K562 (cell line): ENCODE measurements around the gene HECW1. TPM values are rescaled to one million over a fixed set of nuclear protein-coding genes. Genes with fewer than 3 reads are reported as not detected.

Experiments
- ATAC-seq: fragments of 200-7000 bp; cut with Tn5 transposase; 3 replicates; pipeline ENCODE4 v1.9.1; 2020; ENCODE audit warnings: moderate library complexity
- BruUV-seq: library from RNA; stranded (reverse); fragments of 400-500 nt; replicated peaks from 2 replicates; lab custom pipeline; 2021; lab: Mats Ljungman, UMichigan
- CTCF ChIA-PET: fragments of 300-600 bp; formaldehyde crosslinking; extraction: SDS; loops from one replicate; lab custom pipeline; 2021; ENCODE audit warnings: low intra/inter-chr PET ratio; lab: Yijun Ruan, JAX
- POLR2A ChIA-PET: fragments of 300-600, 350-650 bp; sonication (Branson Sonifier 250); formaldehyde crosslinking; extraction: SDS; loops from one replicate; lab custom pipeline; 2021; ENCODE audit warnings: antibody characterized with exemption, inconsistent platforms; lab: Yijun Ruan, JAX
- DNase-seq, 4 experiments: peaks; one replicate each; pipeline versions ENCODE4 v3.0.0 to v3.0.0-alpha.2; 2011 to 2018; ENCODE audit warnings: low spot score in 3 of 4, mixed read lengths in 3 of 4; ENCODE audit errors: extremely low read depth in 1 of 4
- FAIRE-seq: peaks from 2 replicates; lab custom pipeline; 2011; peaks lifted over from hg19 to GRCh38; lab: Jason Lieb, UNC
- H2AFZ ChIP-seq: 2 replicates; pipeline ENCODE4 v1.6.0; 2011; ENCODE audit warnings: low read depth, low read length, control low read depth, inconsistent platforms
- H3K27ac ChIP-seq: fragments of 200-600 bp; 3 replicates; pipeline ENCODE4 v1.8.0; 2011; ENCODE audit warnings: low read depth, mild to moderate bottlenecking, control low read depth, inconsistent platforms, low read length, moderate library complexity, mixed read lengths; ENCODE audit errors: extremely low read depth
- H3K27me3 ChIP-seq, 2 experiments: fragments of 300-600 bp in 1 of 2; 2 replicates in 1 of 2; 3 replicates in 1 of 2; pipeline versions ENCODE4 v1.6.0 to v1.8.0; 2011; ENCODE audit warnings: inconsistent platforms in 2 of 2, low read length in 2 of 2, mild to moderate bottlenecking in 1 of 2, mixed read lengths in 1 of 2, moderate library complexity in 1 of 2; ENCODE audit not compliant: control insufficient read depth in 2 of 2, insufficient read depth in 2 of 2
- H3K36me3 ChIP-seq: fragments of 300-600 bp; 3 replicates; pipeline ENCODE4 v1.8.0; 2011; ENCODE audit warnings: mild to moderate bottlenecking, low read length, inconsistent platforms; ENCODE audit not compliant: control insufficient read depth, insufficient read depth
- H3K4me1 ChIP-seq, 2 experiments: fragments of 200-600 bp in 1 of 2; replicated peaks in 1 of 2; 2 replicates in 1 of 2; 3 replicates in 1 of 2; pipeline versions ENCODE4 v1.5.1 to v1.8.0; 2011; ENCODE audit warnings: inconsistent platforms in 2 of 2, low read length in 2 of 2, mild to moderate bottlenecking in 1 of 2, mixed read lengths in 1 of 2, moderate library complexity in 1 of 2; ENCODE audit not compliant: control insufficient read depth in 2 of 2, insufficient read depth in 2 of 2
- H3K4me2 ChIP-seq: 2 replicates; pipeline ENCODE4 v1.6.1; 2011; ENCODE audit warnings: low read length, control low read depth, inconsistent platforms, mixed read lengths; ENCODE audit not compliant: insufficient read depth
- H3K4me3 ChIP-seq: fragments of 200-600 bp; sonication (generic), shearing (Covaris generic); 2 replicates; pipeline ENCODE4 v1.5.1; 2016; ENCODE audit warnings: control low read depth, inconsistent platforms
- H3K79me2 ChIP-seq: fragments of 200-600 bp; 3 replicates; pipeline ENCODE4 v1.8.0; 2011; ENCODE audit warnings: low read length, inconsistent platforms; ENCODE audit not compliant: control insufficient read depth, insufficient read depth
- H3K9ac ChIP-seq, 2 experiments: 2 replicates each; pipeline versions ENCODE4 v1.6.0 to v1.6.1; 2011; ENCODE audit warnings: low read depth in 2 of 2, low read length in 2 of 2, control low read depth in 1 of 2, inconsistent platforms in 1 of 2, mild to moderate bottlenecking in 1 of 2, mixed read lengths in 1 of 2; ENCODE audit not compliant: insufficient read depth in 1 of 2
- H3K9me1 ChIP-seq: one replicate; pipeline ENCODE4 v1.6.0; 2011; ENCODE audit warnings: inconsistent platforms, mild to moderate bottlenecking, low read length, moderate library complexity; ENCODE audit not compliant: control insufficient read depth, insufficient read depth
- H3K9me3 ChIP-seq: replicated peaks from 2 replicates; pipeline ENCODE4 v1.5.1; 2011; ENCODE audit warnings: low read depth, low read length, inconsistent platforms; ENCODE audit not compliant: control insufficient read depth, insufficient read depth
- H4K20me1 ChIP-seq: replicated peaks from 2 replicates; pipeline ENCODE4 v1.6.1; 2011; ENCODE audit warnings: low read length, inconsistent platforms, mixed read lengths; ENCODE audit not compliant: control insufficient read depth, insufficient read depth
- CBX5 ChIP-seq: IDR thresholded peaks from 2 replicates; pipeline ENCODE4 v1.6.1; 2014; ENCODE audit warnings: low read depth, borderline replicate concordance
- IFI16 ChIP-seq: fragments of 250-450 bp; sonication (Bioruptor Pico); IDR thresholded peaks from 2 replicates; pipeline ENCODE4 v2.1.2; 2022; ENCODE audit warnings: mild to moderate bottlenecking, inconsistent platforms
- MED1 ChIP-seq: sonication (generic); formaldehyde crosslinking; IDR thresholded peaks from 2 replicates; pipeline ENCODE4 v1.8.1; 2023; ENCODE audit warnings: missing genetic modification reagents, borderline replicate concordance
- MGA ChIP-seq: fragments of 450-650 bp; IDR thresholded peaks from 2 replicates; pipeline ENCODE4 v1.6.1; 2016; ENCODE audit warnings: mild to moderate bottlenecking, moderate library complexity
- SNAPC5 ChIP-seq: fragments of 250-450 bp; sonication (Bioruptor Pico); IDR thresholded peaks from 2 replicates; pipeline ENCODE4 v1.8.0; 2021; ENCODE audit warnings: moderate library complexity, mild to moderate bottlenecking, inconsistent platforms
- ZNF263 ChIP-seq: sonication (generic); formaldehyde crosslinking; IDR thresholded peaks from 2 replicates; pipeline ENCODE4 v1.8.0; 2022; ENCODE audit warnings: mild to moderate bottlenecking, missing genetic modification reagents, borderline replicate concordance
- WGBS: fragments of 100-300 bp; shearing (Covaris generic); methylation state at CpG from one replicate; pipeline ENCODE4 v1.1.6; 2016; ENCODE audit warnings: low coverage, mixed read lengths; ENCODE audit not compliant: insufficient coverage; ENCODE audit errors: missing lambda C conversion rate; 5-methylcytosine and 5-hydroxymethylcytosine counted together
- in situ Hi-C: fragments of 300-500 bp; cut with MboI; formaldehyde crosslinking; loops from 4 replicates; pipeline ENCODE4 v1.15.0; 2018; ENCODE audit warnings: inconsistent platforms, mixed read lengths
- intact Hi-C: fragments of 100-400 bp; cut with micrococcal nuclease; formaldehyde crosslinking; loops from 2 replicates; pipeline ENCODE4 v1.14.2; 2022
- polyA plus RNA-seq, 8 experiments: library from polyadenylated mRNA; depleted of rRNA in 4 of 8; stranded (reverse) in 5 of 8; unstranded in 3 of 8; fragments of >200 nt; fragmentation: Nextera tagmentation in 2 of 8; fragmentation: Illumina TruSeq in 1 of 8; extraction: Ambion mirVana in 2 of 8; extraction: Trizol in 1 of 8; gene quantifications; 2 replicates each; pipeline versions ENCODE4 v1.2.1 to v1.2.3, GENCODE V29; 2011 to 2014; ENCODE audit warnings: inconsistent platforms in 1 of 8, missing spikeins in 1 of 8
- total RNA-seq, 7 experiments: library from RNA; depleted of rRNA in 6 of 7; stranded (reverse); fragments of >200 nt in 6 of 7; fragmentation: Illumina TruSeq in 2 of 7; extraction: Trizol in 2 of 7; gene quantifications; 2 replicates each; pipeline versions ENCODE4 v1.2.1 to v1.2.3, GENCODE V29; 2011 to 2021; ENCODE audit warnings: low replicate concordance in 1 of 7
- TF ChIP-seq, protein P1 (sequence below): fragments of 450-650 bp; IDR thresholded peaks from 2 replicates; pipeline ENCODE4 v1.6.1; 2016
- TF ChIP-seq, protein P2 (sequence below), 3 experiments: fragments of 200-800 bp in 1 of 3; sonication (Bioruptor generic) in 1 of 3; sonication (generic) in 1 of 3; formaldehyde crosslinking in 1 of 3; IDR thresholded peaks; 2 replicates each; pipeline versions ENCODE4 v1.6.1 to v1.8.0; 2016 to 2022; ENCODE audit warnings: mild to moderate bottlenecking in 2 of 3, missing compliant biosample characterization in 2 of 3, missing genetic modification characterization in 2 of 3, missing genetic modification reagents in 1 of 3

Gene HECW1
- total and polyA plus RNA-seq, 9 of the 15 experiments (the other 6 are each of a cell fraction or from before 2014, with no cell fraction given): 0.07 to 0.31 (median 0.13) TPM; not detected in 4

DNA sequence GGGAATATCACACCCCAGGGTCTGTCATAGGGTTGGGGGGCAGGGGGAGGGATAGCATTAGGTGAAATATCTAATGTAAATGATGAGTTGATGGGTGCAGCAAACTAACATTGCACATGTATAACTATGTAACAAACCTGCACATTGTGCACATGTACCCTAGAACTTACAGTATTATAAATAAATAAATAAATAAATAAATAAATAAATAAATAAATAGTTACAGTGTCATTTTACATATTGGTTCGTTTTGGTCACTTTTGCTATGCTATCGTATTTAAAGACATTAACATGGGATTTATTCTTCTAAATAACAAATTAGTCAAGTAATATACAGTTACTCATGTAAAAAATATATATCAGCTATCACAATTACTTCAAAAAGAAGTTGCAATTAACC is 228.7 kb downstream of the HECW1 start:
- 0% methylated on average over 2 of the region's 2 CpGs for WGBS
- Histone ChIP-seq H2AFZ (no peak overlapping the region), H3K27me3 (peaks cover 4% of the 10 kb centered on the region in 2 experiments; a peak in 2 of 5 replicates), H3K4me3 (no peak overlapping the region), H3K36me3 (no peaks in the 10 kb centered on the region), H3K9ac (no peak overlapping the region), H3K4me1 (no peaks in the 10 kb centered on the region), H3K27ac (no peak overlapping the region), H3K9me1 (no peaks in the 10 kb centered on the region), H3K79me2 (no peaks in the 10 kb centered on the region), H3K9me3 (no peaks in the 10 kb centered on the region), H4K20me1 (no peaks in the 10 kb centered on the region), H3K4me2 (no peak overlapping the region)
- POLR2A ChIA-PET: no interaction called here
- no TSS peak for BruUV-seq
- no peak for ATAC-seq
- intact Hi-C loops: no loop called here
- in situ Hi-C loops: no loop called here
- CTCF ChIA-PET: no interaction called here
- FAIRE-seq: no peak
- DNase-seq: no peak
- no peak for TF ChIP-seq CBX5
- no peak for TF ChIP-seq MGA
- TF ChIP-seq, protein P1, sequence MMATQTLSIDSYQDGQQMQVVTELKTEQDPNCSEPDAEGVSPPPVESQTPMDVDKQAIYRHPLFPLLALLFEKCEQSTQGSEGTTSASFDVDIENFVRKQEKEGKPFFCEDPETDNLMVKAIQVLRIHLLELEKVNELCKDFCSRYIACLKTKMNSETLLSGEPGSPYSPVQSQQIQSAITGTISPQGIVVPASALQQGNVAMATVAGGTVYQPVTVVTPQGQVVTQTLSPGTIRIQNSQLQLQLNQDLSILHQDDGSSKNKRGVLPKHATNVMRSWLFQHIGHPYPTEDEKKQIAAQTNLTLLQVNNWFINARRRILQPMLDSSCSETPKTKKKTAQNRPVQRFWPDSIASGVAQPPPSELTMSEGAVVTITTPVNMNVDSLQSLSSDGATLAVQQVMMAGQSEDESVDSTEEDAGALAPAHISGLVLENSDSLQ: no peak
- TF ChIP-seq IFI16 (CRISPR knock-in tag): no peak
- TF ChIP-seq SNAPC5 (CRISPR knock-in tag): no peak
- no peak for TF ChIP-seq MED1 (CRISPR knock-in tag)
- TF ChIP-seq, protein P2, sequence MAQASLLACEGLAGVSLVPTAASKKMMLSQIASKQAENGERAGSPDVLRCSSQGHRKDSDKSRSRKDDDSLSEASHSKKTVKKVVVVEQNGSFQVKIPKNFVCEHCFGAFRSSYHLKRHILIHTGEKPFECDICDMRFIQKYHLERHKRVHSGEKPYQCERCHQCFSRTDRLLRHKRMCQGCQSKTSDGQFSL (CRISPR knock-in tag; IDR thresholded peaks at IDR 0.05): no peak
- TF ChIP-seq, protein P2 (tag; IDR thresholded peaks at IDR 0.05): no peak
- TF ChIP-seq ZNF263 (CRISPR knock-in tag): no peak
